ENCODE results near the gene ADAM8.

GRCh38 chr10:133312016-133312768 is 35.5 kb upstream of the ADAM8 start:
- TF ChIP-seq YY1 (IDR thresholded peaks at IDR 0.05; ENCODE audit: low read depth) (no peak), NFIC (IDR thresholded peaks at IDR 0.05) (no peak), TCF12 (IDR thresholded peaks at IDR 0.05; ENCODE audit: low read depth) (no peak), REST (IDR thresholded peaks at IDR 0.05; ENCODE audit: low read depth) (no peak), RAD21 (IDR thresholded peaks at IDR 0.05; ENCODE audit: low read depth) (no peak)

All from Ishikawa (cell line).